Hepatocyte (in vitro differentiated cells): ENCODE results near the gene COL5A1.

Experiments
- EZH2 ChIP-seq: fragments of 200-600 bp; sonication (generic); IDR thresholded peaks from 2 replicates; pipeline ENCODE4 v1.6.1; 2016; ENCODE audit warnings: antibody characterized with exemption, mild to moderate bottlenecking, borderline replicate concordance
- EZH2phosphoT487 ChIP-seq: fragments of 200-600 bp; sonication (generic); IDR thresholded peaks from one replicate; pipeline ENCODE4 v1.6.1; 2018; ENCODE audit warnings: antibody characterized with exemption, mild to moderate bottlenecking, low read depth, moderate library complexity; ENCODE audit not compliant: unreplicated experiment, severe bottlenecking
- TF ChIP-seq, protein P1 (sequence below): fragments of 200-600 bp; sonication (generic); IDR thresholded peaks from 2 replicates; pipeline ENCODE4 v1.5.1; 2016; ENCODE audit warnings: antibody characterized with exemption, mild to moderate bottlenecking; ENCODE audit not compliant: poor library complexity

GRCh38 chr9:134739660-134739968 is 98.0 kb downstream of the COL5A1 start:
- TF ChIP-seq, protein P1, sequence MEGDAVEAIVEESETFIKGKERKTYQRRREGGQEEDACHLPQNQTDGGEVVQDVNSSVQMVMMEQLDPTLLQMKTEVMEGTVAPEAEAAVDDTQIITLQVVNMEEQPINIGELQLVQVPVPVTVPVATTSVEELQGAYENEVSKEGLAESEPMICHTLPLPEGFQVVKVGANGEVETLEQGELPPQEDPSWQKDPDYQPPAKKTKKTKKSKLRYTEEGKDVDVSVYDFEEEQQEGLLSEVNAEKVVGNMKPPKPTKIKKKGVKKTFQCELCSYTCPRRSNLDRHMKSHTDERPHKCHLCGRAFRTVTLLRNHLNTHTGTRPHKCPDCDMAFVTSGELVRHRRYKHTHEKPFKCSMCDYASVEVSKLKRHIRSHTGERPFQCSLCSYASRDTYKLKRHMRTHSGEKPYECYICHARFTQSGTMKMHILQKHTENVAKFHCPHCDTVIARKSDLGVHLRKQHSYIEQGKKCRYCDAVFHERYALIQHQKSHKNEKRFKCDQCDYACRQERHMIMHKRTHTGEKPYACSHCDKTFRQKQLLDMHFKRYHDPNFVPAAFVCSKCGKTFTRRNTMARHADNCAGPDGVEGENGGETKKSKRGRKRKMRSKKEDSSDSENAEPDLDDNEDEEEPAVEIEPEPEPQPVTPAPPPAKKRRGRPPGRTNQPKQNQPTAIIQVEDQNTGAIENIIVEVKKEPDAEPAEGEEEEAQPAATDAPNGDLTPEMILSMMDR, result no peak
- TF ChIP-seq EZH2 (no peak), EZH2phosphoT487 (no peak)
